HFFc6 (cell line): ENCODE results near the gene WDR74. TPM values are rescaled to one million over a fixed set of nuclear protein-coding genes. Genes with fewer than 3 reads are reported as not detected.

Experiments
- DNase-seq: peaks from one replicate; pipeline ENCODE4 v3.0.0-alpha.2; 2018
- H3K27ac Mint-ChIP-seq: 2 replicates; pipeline ENCODE4 v1.8.0; 2020; ENCODE audit warnings: mild to moderate bottlenecking, mixed read lengths
- H3K27me3 Mint-ChIP-seq: 2 replicates; pipeline ENCODE4 v1.8.0; 2021; ENCODE audit warnings: mild to moderate bottlenecking, moderate library complexity, mixed read lengths; ENCODE audit not compliant: insufficient read depth
- H3K36me3 Mint-ChIP-seq: 2 replicates; pipeline ENCODE4 v1.8.0; 2021; ENCODE audit warnings: low read depth, mixed read lengths
- H3K4me1 Mint-ChIP-seq: 2 replicates; pipeline ENCODE4 v1.8.0; 2020; ENCODE audit warnings: low read depth, mixed read lengths
- H3K4me3 Mint-ChIP-seq: 2 replicates; pipeline ENCODE4 v1.8.0; 2020; ENCODE audit warnings: mild to moderate bottlenecking, moderate library complexity, mixed read lengths
- H3K9me3 Mint-ChIP-seq: 2 replicates; pipeline ENCODE4 v1.8.0; 2020; ENCODE audit warnings: mild to moderate bottlenecking, mixed read lengths
- CTCF ChIP-seq: fragments of 200-600 bp; sonication (generic); IDR thresholded peaks from 2 replicates; pipeline ENCODE4 v1.5.0; 2021; ENCODE audit warnings: antibody characterized with exemption, mild to moderate bottlenecking
- microRNA-seq: library from miRNA; unstranded; fragments of <30 nt; microRNA quantifications from one replicate; pipeline ENCODE4, GENCODE V29; 2019
- total RNA-seq, 6 experiments: library from RNA; stranded (reverse); fragmentation: NEBNext Ultra II Directional; extraction: Animal tissue kit (Norgen Biotek cat#: 25700); gene quantifications; 2 replicates in 1 of 6; 3 replicates in 5 of 6; pipeline ENCODE4 v1.2.3, GENCODE V29; 2021

Gene WDR74
- total RNA-seq, 6 experiments from 2014 or later = 37.4 to 49.2 (median 41.0) TPM

- Mint-ChIP-seq H3K9me3 (no peaks in the 10 kb centered on the region), H3K4me1 (peaks cover 60% of the 10 kb centered on the region), H3K27ac (peak overlapping the region; percentile 95), H3K27me3 (peaks cover 4% of the 10 kb centered on the region; the same call in 1 of the 2 replicates), H3K4me3 (peak overlapping the region; percentile 94), H3K36me3 (peaks cover 28% of the 10 kb centered on the region)
- TF ChIP-seq CTCF = no peak
- no peak for DNase-seq
Measured at GRCh38 chr11:62789576-62789975, 49.8 kb downstream of the WDR74 start.

GRCh38 chr11:62788991-62789390 is 50.4 kb downstream of the WDR74 start:
- Mint-ChIP-seq H3K27me3 (peaks cover 4% of the 10 kb centered on the region; the same call in 1 of the 2 replicates), H3K9me3 (no peaks in the 10 kb centered on the region), H3K4me3 (peak overlapping the region; percentile 94; the same call in 1 of the 2 replicates), H3K36me3 (peaks cover 22% of the 10 kb centered on the region), H3K4me1 (peaks cover 54% of the 10 kb centered on the region), H3K27ac (peak overlapping the region; percentile 95)
- no peak for TF ChIP-seq CTCF
- no peak for DNase-seq

- no peaks in the 10 kb centered on the region for H3K9me3 Mint-ChIP-seq
- TF ChIP-seq CTCF = no peak; the same call in 1 of the 2 replicates
- H3K27me3 Mint-ChIP-seq = peaks cover 4% of the 10 kb centered on the region; the same call in 1 of the 2 replicates
- H3K4me3 Mint-ChIP-seq = peak within 1 kb of the TSS; percentile 94
- peaks cover 47% of the 10 kb centered on the region for H3K4me1 Mint-ChIP-seq
- peaks cover 16% of the 10 kb centered on the region for H3K36me3 Mint-ChIP-seq
- peak; percentile 97 for DNase-seq
- peak within 1 kb of the TSS; percentile 95 for H3K27ac Mint-ChIP-seq
Measured at GRCh38 chr11:62787005-62787759, 52.2 kb downstream of the WDR74 start, which contains the start of gene TMEM179B. Gene TMEM179B, plus strand, starts transcription at chr11:62787402. Its CDS starts 30 bp downstream, at chr11:62787432.

- Mint-ChIP-seq H3K27me3 (peaks cover 4% of the 10 kb centered on the region), H3K4me1 (peaks cover 44% of the 10 kb centered on the region), H3K36me3 (peaks cover 13% of the 10 kb centered on the region), H3K9me3 (no peaks in the 10 kb centered on the region), H3K27ac (peak overlapping the region; percentile 74), H3K4me3 (peak overlapping the region; percentile 87)
- TF ChIP-seq CTCF = peak; percentile 94
- peak; percentile 65 for DNase-seq
Measured at GRCh38 chr11:62786318-62787004, 52.9 kb downstream of the WDR74 start.

Small RNAs within 50 kb of the gene (microRNA-seq; reads per million reads assigned to microRNA genes)
- gene MIR6514 = 3.9 reads per million
- not detected for gene MIR6748

Other genes with a start within 250 kb of the WDR74 start
- gene TUT1, start 248.1 kb downstream of the WDR74 start, total RNA-seq = 10 to 100 TPM; 14.6 to 18.0 (median 16.9) TPM
- gene MTA2, start 237.7 kb downstream of the WDR74 start, total RNA-seq = 100 to 1,000 TPM in 2 of 6 experiments, 10 to 100 TPM in 4; 89.6 to 106 (median 95.8) TPM
- gene EML3, start 226.8 kb downstream of the WDR74 start, total RNA-seq = 10 to 100 TPM; 32.5 to 39.6 (median 36.4) TPM
- gene ROM1, start 226.3 kb downstream of the WDR74 start, total RNA-seq = 1 to 10 TPM; 2.3 to 4.8 (median 3.2) TPM
- gene B3GAT3, start 217.6 kb downstream of the WDR74 start, total RNA-seq = 10 to 100 TPM; 57.9 to 93.2 (median 63.0) TPM
- gene GANAB, start 193.0 kb downstream of the WDR74 start, total RNA-seq = 100 to 1,000 TPM; 331 to 450 (median 416) TPM
- 10 to 100 TPM; 19.1 to 26.6 (median 23.3) TPM for gene INTS5, start 186.3 kb downstream of the WDR74 start, total RNA-seq
- 10 to 100 TPM; 56.1 to 74.6 (median 64.8) TPM for gene C11orf98, start 174.4 kb downstream of the WDR74 start, total RNA-seq
- gene CSKMT, start 174.3 kb downstream of the WDR74 start, total RNA-seq = 10 to 100 TPM; 12.3 to 23.6 (median 17.2) TPM
- 10 to 100 TPM in 5 of 6 experiments, 1 to 10 TPM in 1; 9.8 to 14.2 (median 11.3) TPM for gene UQCC3, start 167.9 kb downstream of the WDR74 start, total RNA-seq
- 1 to 10 TPM; 2.8 to 4.5 (median 3.7) TPM for gene LBHD1, start 167.3 kb downstream of the WDR74 start, total RNA-seq
- 100 to 1,000 TPM in 3 of 6 experiments, 10 to 100 TPM in 3; 85.2 to 114 (median 96.5) TPM for gene UBXN1, start 160.5 kb downstream of the WDR74 start, total RNA-seq
- gene LRRN4CL, start 150.1 kb downstream of the WDR74 start, total RNA-seq = 1 to 10 TPM; 1.2 to 4.0 (median 1.4) TPM
- 10 to 100 TPM; 50.7 to 67.4 (median 56.8) TPM for gene BSCL2, start 132.2 kb downstream of the WDR74 start, total RNA-seq
- not detected for gene GNG3, start 131.9 kb downstream of the WDR74 start, total RNA-seq
- 10 to 100 TPM; 34.5 to 44.6 (median 41.6) TPM for gene HNRNPUL2, start 112.1 kb downstream of the WDR74 start, total RNA-seq
- 10 to 100 TPM; 46.2 to 52.7 (median 50.0) TPM for gene TTC9C, start 111.1 kb downstream of the WDR74 start, total RNA-seq
- gene ZBTB3, start 85.4 kb downstream of the WDR74 start, total RNA-seq = 10 to 100 TPM in 1 of 6 experiments, 1 to 10 TPM in 5; 7.9 to 10.8 (median 8.9) TPM
- gene POLR2G, start 78.0 kb downstream of the WDR74 start, total RNA-seq = 10 to 100 TPM; 77.6 to 83.8 (median 81.4) TPM
- gene TAF6L, start 68.2 kb downstream of the WDR74 start, total RNA-seq = 10 to 100 TPM in 5 of 6 experiments, 1 to 10 TPM in 1; 9.9 to 12.7 (median 10.6) TPM
- gene TMEM179B, start 52.2 kb downstream of the WDR74 start, total RNA-seq = 10 to 100 TPM; 47.2 to 66.3 (median 52.7) TPM
- 10 to 100 TPM; 12.8 to 15.0 (median 13.6) TPM for gene TMEM223, start 47.6 kb downstream of the WDR74 start, total RNA-seq
- 10 to 100 TPM; 51.5 to 57.7 (median 55.0) TPM for gene NXF1, start 34.1 kb downstream of the WDR74 start, total RNA-seq
- gene STX5, start 7.5 kb downstream of the WDR74 start, total RNA-seq = 10 to 100 TPM; 41.4 to 54.6 (median 47.8) TPM
- not detected for gene TEX54, start 6.7 kb downstream of the WDR74 start, total RNA-seq
- 100 to 1,000 TPM; 140 to 206 (median 180) TPM for gene SLC3A2, start 41.3 kb upstream of the WDR74 start, total RNA-seq
- not detected for gene CHRM1, start 81.8 kb upstream of the WDR74 start, total RNA-seq
- gene SLC22A6, start 145.4 kb upstream of the WDR74 start, total RNA-seq = not detected
- gene SLC22A8, start 176.3 kb upstream of the WDR74 start, total RNA-seq = not detected